ENCODE measurements around the gene OLFM2.

Gene OLFM2

GRCh38 chr19:9818734-9819595 is 117.3 kb downstream of the OLFM2 start, which contains the start of gene FBXL12:
FBXL12 (minus strand) TSS chr19:9819079; CDS start chr19:9818813, 266 bp downstream.
- no peaks in the 10 kb centered on the region for H3K27me3 Mint-ChIP-seq
- peaks cover 29% of the 10 kb centered on the region for H3K36me3 Mint-ChIP-seq
- no peaks in the 10 kb centered on the region for H3K9me3 Mint-ChIP-seq
- H3K4me3 Mint-ChIP-seq = peak within 1 kb of the TSS; percentile 86
- peaks cover 13% of the 10 kb centered on the region for H3K4me1 Mint-ChIP-seq
- peak within 1 kb of the TSS; percentile 82 for H3K27ac Mint-ChIP-seq
- peak; percentile 97 for ATAC-seq

- Mint-ChIP-seq H3K36me3 (peaks cover 33% of the 10 kb centered on the region), H3K4me1 (peaks cover 13% of the 10 kb centered on the region), H3K27ac (peak overlapping the region; percentile 82), H3K27me3 (no peaks in the 10 kb centered on the region), H3K9me3 (no peaks in the 10 kb centered on the region), H3K4me3 (peak overlapping the region; percentile 86)
- no peak for ATAC-seq
These were observed 118.1 kb downstream of the OLFM2 start for GRCh38 chr19:9818175-9818733.

GRCh38 chr19:9811139-9811538 is 125.2 kb downstream of the OLFM2 start:
- Mint-ChIP-seq H3K4me1 (no peaks in the 10 kb centered on the region), H3K27ac (no peak overlapping the region), H3K36me3 (peaks cover 48% of the 10 kb centered on the region), H3K9me3 (no peaks in the 10 kb centered on the region), H3K27me3 (no peaks in the 10 kb centered on the region), H3K4me3 (no peak overlapping the region)
- ATAC-seq = no peak

- Mint-ChIP-seq H3K27ac (no peak overlapping the region), H3K36me3 (peaks cover 30% of the 10 kb centered on the region), H3K4me1 (no peaks in the 10 kb centered on the region), H3K9me3 (no peaks in the 10 kb centered on the region), H3K4me3 (no peak overlapping the region), H3K27me3 (no peaks in the 10 kb centered on the region)
- no peak for ATAC-seq
These were observed 127.2 kb downstream of the OLFM2 start for GRCh38 chr19:9808855-9809824.

- no peaks in the 10 kb centered on the region for H3K27me3 Mint-ChIP-seq
- H3K27ac Mint-ChIP-seq = no peak overlapping the region
- H3K4me1 Mint-ChIP-seq = no peaks in the 10 kb centered on the region
- no peaks in the 10 kb centered on the region for H3K9me3 Mint-ChIP-seq
- H3K4me3 Mint-ChIP-seq = no peak overlapping the region
- peaks cover 31% of the 10 kb centered on the region for H3K36me3 Mint-ChIP-seq
- no peak for ATAC-seq
These were observed 129.5 kb downstream of the OLFM2 start for GRCh38 chr19:9806803-9807202.
